HepG2 (cell line): Measurements from ENCODE around the gene JMJD4.

Experiments used
- HNF4A ChIP-seq: sonication (generic); formaldehyde crosslinking; IDR thresholded peaks from 2 replicates; pipeline ENCODE4 v1.4.0; 2020; ENCODE audit warnings: missing genetic modification reagents
- JUN ChIP-seq: sonication (generic); formaldehyde crosslinking; IDR thresholded peaks from 2 replicates; pipeline ENCODE4 v1.4.0; 2020; ENCODE audit warnings: mild to moderate bottlenecking, missing genetic modification reagents
- KMT2A ChIP-seq: sonication (generic); formaldehyde crosslinking; IDR thresholded peaks from 2 replicates; pipeline ENCODE4 v1.4.0; 2020; ENCODE audit warnings: missing genetic modification reagents
- MEIS1 ChIP-seq: sonication (generic); formaldehyde crosslinking; IDR thresholded peaks from 2 replicates; pipeline ENCODE4 v1.9.0; 2021; ENCODE audit warnings: mild to moderate bottlenecking, missing genetic modification reagents, moderate library complexity, borderline replicate concordance
- NR1H2 ChIP-seq: sonication (generic); formaldehyde crosslinking; IDR thresholded peaks from 2 replicates; pipeline ENCODE4 v1.8.1; 2022; ENCODE audit warnings: low read depth, missing genetic modification reagents, borderline replicate concordance
- POLR2A ChIP-seq, 2 experiments: IDR thresholded peaks; 2 replicates each; pipeline ENCODE4 v1.6.1; 2011; ENCODE audit warnings: low read depth in 2 of 2, low read length in 2 of 2, mild to moderate bottlenecking in 1 of 2, moderate library complexity in 1 of 2; ENCODE audit not compliant: insufficient read depth in 1 of 2
- POLR2AphosphoS5 ChIP-seq: IDR thresholded peaks from 2 replicates; pipeline ENCODE4 v1.6.1; 2012; ENCODE audit warnings: low read depth, low read length
- SSRP1 ChIP-seq: IDR thresholded peaks from 2 replicates; pipeline ENCODE4 v1.6.1; 2016; ENCODE audit warnings: control low read depth
- ZNF12 ChIP-seq: sonication (generic); formaldehyde crosslinking; IDR thresholded peaks from 2 replicates; pipeline ENCODE4 v1.5.0; 2020; ENCODE audit warnings: missing genetic modification reagents

GRCh38 chr1:227707846-227708245 lies 27.3 kb downstream of the JMJD4 start:
- TF ChIP-seq POLR2A (IDR thresholded peaks at IDR 0.05; ENCODE audit: insufficient read depth in 1 of 2, low read depth in 2 of 2, low read length in 2 of 2) (no peak), POLR2AphosphoS5 (no peak), MEIS1 (CRISPR knock-in tag) (no peak), NR1H2 (CRISPR knock-in tag) (no peak), JUN (CRISPR knock-in tag) (no peak), ZNF12 (no peak), KMT2A (CRISPR knock-in tag) (no peak), HNF4A (CRISPR knock-in tag) (no peak), SSRP1 (CRISPR knock-in tag) (no peak)
